HepG2 (cell line): ENCODE data around the gene TTC23. TPM values are rescaled to one million over a fixed set of nuclear protein-coding genes. Genes with fewer than 3 reads are reported as not detected.
A peak's percentile ranks its signal among the peaks of the same experiment; 100 is the strongest.

ENCODE experiments used
- ATRX ChIP-seq: sonication (generic); formaldehyde crosslinking; IDR thresholded peaks from 2 replicates; pipeline ENCODE4 v1.4.0; 2020; ENCODE audit warnings: missing genetic modification reagents, borderline replicate concordance
- BCL6 ChIP-seq: IDR thresholded peaks from 2 replicates; pipeline ENCODE4 v1.6.1; 2016; ENCODE audit warnings: missing genetic modification reagents, missing compliant biosample characterization
- BRCA1 ChIP-seq: sonication (generic); formaldehyde crosslinking; IDR thresholded peaks from 2 replicates; pipeline ENCODE4 v1.4.0; 2020; ENCODE audit warnings: missing genetic modification reagents
- CENPT ChIP-seq: sonication (generic); formaldehyde crosslinking; IDR thresholded peaks from 2 replicates; pipeline ENCODE4 v1.8.0; 2022; ENCODE audit warnings: low read depth, mild to moderate bottlenecking, moderate library complexity, missing genetic modification reagents
- E2F1 ChIP-seq: sonication (generic); formaldehyde crosslinking; IDR thresholded peaks from 2 replicates; pipeline ENCODE4 v1.5.0; 2020; ENCODE audit warnings: missing genetic modification reagents
- ELF4 ChIP-seq: sonication (generic); formaldehyde crosslinking; IDR thresholded peaks from 2 replicates; pipeline ENCODE4 v1.5.0; 2020; ENCODE audit warnings: missing genetic modification reagents, mild to moderate bottlenecking, moderate library complexity, borderline replicate concordance
- HINFP ChIP-seq: sonication (generic); formaldehyde crosslinking; IDR thresholded peaks from 2 replicates; pipeline ENCODE4 v1.4.0; 2020; ENCODE audit warnings: low read depth, mild to moderate bottlenecking, missing genetic modification reagents
- KAT7 ChIP-seq: IDR thresholded peaks from 2 replicates; pipeline ENCODE4 v1.6.1; 2018; ENCODE audit warnings: borderline replicate concordance, missing compliant biosample characterization
- MBNL3 ChIP-seq: fragments of 250-450 bp; sonication (Bioruptor Pico); conservative IDR thresholded peaks from 2 replicates; pipeline ENCODE4 v1.8.0; 2022; ENCODE audit warnings: mild to moderate bottlenecking, inconsistent platforms
- POLR2G ChIP-seq: fragments of 200-400 bp; formaldehyde crosslinking; IDR thresholded peaks from 2 replicates; pipeline ENCODE4 v1.6.1; 2018; ENCODE audit warnings: mild to moderate bottlenecking, low read depth, low read length, moderate library complexity
- SETDB1 ChIP-seq: sonication (generic); formaldehyde crosslinking; IDR thresholded peaks from 2 replicates; pipeline ENCODE4 v1.5.1; 2020; ENCODE audit warnings: missing genetic modification reagents, mild to moderate bottlenecking, borderline replicate concordance
- SMARCE1 ChIP-seq: fragments of 450-650 bp; IDR thresholded peaks from 2 replicates; pipeline ENCODE4 v1.6.1; 2017; ENCODE audit warnings: borderline replicate concordance
- SOX6 ChIP-seq, 2 experiments: fragments of 450-650 bp in 1 of 2; sonication (generic) in 1 of 2; formaldehyde crosslinking in 1 of 2; IDR thresholded peaks; 2 replicates each; pipeline versions ENCODE4 v1.4.0 to v1.6.1; 2017 to 2020; ENCODE audit warnings: antibody characterized with exemption in 1 of 2, mild to moderate bottlenecking in 1 of 2, missing genetic modification reagents in 1 of 2
- TBX3 ChIP-seq: fragments of 450-650 bp; IDR thresholded peaks from 2 replicates; pipeline ENCODE4 v1.6.1; 2017; ENCODE audit warnings: antibody characterized with exemption, mild to moderate bottlenecking, inconsistent platforms, borderline replicate concordance
- TEAD3 ChIP-seq: optimal IDR thresholded peaks from 2 replicates; pipeline ENCODE3; 2016; ENCODE audit warnings: borderline replicate concordance
- TGIF2 ChIP-seq: IDR thresholded peaks from 2 replicates; pipeline ENCODE4 v1.6.1; 2016; ENCODE audit warnings: control low read depth, missing compliant biosample characterization
- XRCC5 ChIP-seq: fragments of 200-400 bp; formaldehyde crosslinking; optimal IDR thresholded peaks from 2 replicates; pipeline ENCODE3; 2017; ENCODE audit warnings: mild to moderate bottlenecking, low read length
- ZC3H13 ChIP-seq: sonication (generic); formaldehyde crosslinking; IDR thresholded peaks from 2 replicates; pipeline ENCODE4 v1.8.1; 2023; ENCODE audit warnings: mild to moderate bottlenecking, missing genetic modification reagents, moderate library complexity
- ZNF326 ChIP-seq: sonication (generic); formaldehyde crosslinking; IDR thresholded peaks from 2 replicates; pipeline ENCODE4 v1.4.0; 2020; ENCODE audit warnings: missing genetic modification reagents, borderline replicate concordance
- ZNF382 ChIP-seq: sonication (generic); formaldehyde crosslinking; IDR thresholded peaks from 2 replicates; pipeline ENCODE4 v1.5.0; 2020; ENCODE audit warnings: missing genetic modification reagents, mild to moderate bottlenecking, borderline replicate concordance
- ZNF503 ChIP-seq: sonication (generic); formaldehyde crosslinking; IDR thresholded peaks from 2 replicates; pipeline ENCODE4 v1.4.0; 2020; ENCODE audit warnings: missing genetic modification reagents
- ZNF597 ChIP-seq: sonication (generic); formaldehyde crosslinking; IDR thresholded peaks from 2 replicates; pipeline ENCODE4 v1.5.0; 2020; ENCODE audit warnings: missing genetic modification reagents
- ZNF768 ChIP-seq: sonication (generic); formaldehyde crosslinking; IDR thresholded peaks from 2 replicates; pipeline ENCODE4 v1.4.0; 2020; ENCODE audit warnings: missing genetic modification reagents
- ZNF781 ChIP-seq: sonication (generic); formaldehyde crosslinking; IDR thresholded peaks from 2 replicates; pipeline ENCODE4 v1.5.1; 2020; ENCODE audit warnings: borderline replicate concordance, mild to moderate bottlenecking, missing genetic modification reagents; ENCODE audit errors: not compliant biosample characterization
- ZNF792 ChIP-seq: IDR thresholded peaks from 2 replicates; pipeline ENCODE4 v1.6.1; 2016
- polyA plus RNA-seq, 8 experiments: library from polyadenylated mRNA; depleted of rRNA in 3 of 8; stranded (reverse) in 7 of 8; unstranded in 1 of 8; fragments of >200 nt; fragmentation: Illumina TruSeq in 4 of 8; extraction: Trizol in 4 of 8; gene quantifications; 2 replicates each; pipeline versions ENCODE4 v1.2.1 to v1.2.3, GENCODE V29; 2011 to 2016; ENCODE audit warnings: low read depth in 4 of 8, missing spikeins in 1 of 8, mixed read lengths in 1 of 8; ENCODE audit not compliant: insufficient read depth in 1 of 8
- total RNA-seq, 5 experiments: library from RNA; depleted of rRNA; stranded (reverse); fragments of >200 nt; fragmentation: Illumina TruSeq; extraction: Trizol; gene quantifications; 2 replicates each; pipeline ENCODE4 v1.2.3, GENCODE V29; 2016; ENCODE audit warnings: low read depth in 1 of 5

Gene TTC23
- total and polyA plus RNA-seq, 2 of the 13 experiments (the other 11 are each of a cell fraction or from before 2014, with no cell fraction given), result 1.6 to 11.7 TPM

- TF ChIP-seq CENPT (CRISPR knock-in tag), result no peak
- peak; percentile 90 for TF ChIP-seq POLR2G
- peak; percentile 18; the same call in 1 of the 2 replicates for TF ChIP-seq ZNF503 (CRISPR knock-in tag)
- no peak for TF ChIP-seq TEAD3 (CRISPR knock-in tag)
- no peak for TF ChIP-seq ZNF781 (CRISPR knock-in tag)
- TF ChIP-seq TGIF2 (CRISPR knock-in tag), result no peak
- no peak for TF ChIP-seq BRCA1 (CRISPR knock-in tag)
- no peak for TF ChIP-seq ZNF326
- no peak for TF ChIP-seq MBNL3 (CRISPR knock-in tag)
- peak; percentile 55; the same call in 1 of the 2 replicates for TF ChIP-seq E2F1 (CRISPR knock-in tag)
- no peak for TF ChIP-seq SOX6 (IDR thresholded peaks at IDR 0.05)
- TF ChIP-seq SOX6 (CRISPR knock-in tag; IDR thresholded peaks at IDR 0.05), result no peak
- TF ChIP-seq SMARCE1, result no peak
- peak; percentile 28; the same call in 1 of the 2 replicates for TF ChIP-seq ZNF792 (CRISPR knock-in tag)
- TF ChIP-seq XRCC5, result peak; percentile 95
- TF ChIP-seq ELF4 (CRISPR knock-in tag), result no peak
- TF ChIP-seq TBX3, result no peak
- no peak for TF ChIP-seq ZNF382
- no peak for TF ChIP-seq ZNF597
- TF ChIP-seq ATRX, result no peak
- no peak for TF ChIP-seq SETDB1 (CRISPR knock-in tag)
- TF ChIP-seq ZNF768 (CRISPR knock-in tag), result no peak; the same call in 1 of the 2 replicates
- TF ChIP-seq ZC3H13 (CRISPR knock-in tag), result no peak
- peak; percentile 78 for TF ChIP-seq HINFP (CRISPR knock-in tag)
- TF ChIP-seq KAT7, result peak; percentile 68; the same call in 1 of the 2 replicates
- TF ChIP-seq BCL6 (CRISPR knock-in tag), result peak; percentile 36; the same call in 1 of the 2 replicates
These were observed 144.4 kb downstream of the TTC23 start, which contains the start of gene SYNM (continued) for GRCh38 chr15:99104788-99105513.
